Esophagus (tissue), 2 donors: ENCODE measurements around the gene CCND1. TPM values are rescaled to one million over a fixed set of nuclear protein-coding genes. Genes with fewer than 3 reads are reported as not detected.
A peak's percentile ranks its signal among the peaks of the same experiment; 100 is the strongest.

ENCODE experiments used
- H3K27ac ChIP-seq, 2 donors: one replicate each; pipeline ENCODE4 v1.5.1; 2013; ENCODE audit warnings: low read depth in 2 of 2, mild to moderate bottlenecking in 2 of 2, inconsistent platforms in 1 of 2, low read length in 1 of 2, moderate library complexity in 1 of 2
- H3K27me3 ChIP-seq, 2 donors: one replicate each; pipeline ENCODE4 v1.6.1; 2013; ENCODE audit warnings: low read length in 2 of 2, control low read depth in 1 of 2, mild to moderate bottlenecking in 1 of 2; ENCODE audit not compliant: insufficient read depth in 2 of 2, control insufficient read depth in 1 of 2
- H3K36me3 ChIP-seq, 2 donors: one replicate each; pipeline ENCODE4 v1.6.1; 2013; ENCODE audit warnings: low read length in 1 of 2; ENCODE audit not compliant: control insufficient read depth in 2 of 2, insufficient read depth in 2 of 2
- H3K4me1 ChIP-seq, 2 donors: one replicate each; pipeline ENCODE4 v1.6.1; 2013; ENCODE audit warnings: low read length in 1 of 2; ENCODE audit not compliant: control insufficient read depth in 2 of 2, insufficient read depth in 2 of 2
- H3K4me3 ChIP-seq, 2 donors: one replicate each; pipeline ENCODE4 v1.5.1; 2013; ENCODE audit warnings: low read length in 2 of 2, mild to moderate bottlenecking in 2 of 2, low read depth in 1 of 2, moderate library complexity in 1 of 2
- H3K9me3 ChIP-seq, 2 donors: one replicate each; pipeline ENCODE4 v1.6.1; 2013; ENCODE audit warnings: mild to moderate bottlenecking in 2 of 2, low read depth in 1 of 2, low read length in 1 of 2, moderate library complexity in 1 of 2; ENCODE audit not compliant: control insufficient read depth in 2 of 2, insufficient read depth in 1 of 2
- WGBS, 2 donors: extraction: QIAGEN DNeasy Blood & Tissue Kit; methylation state at CpG; one replicate each; pipeline ENCODE4 v1.1.7; 2013; 5-methylcytosine and 5-hydroxymethylcytosine counted together
- polyA plus RNA-seq, 2 donors: library from polyadenylated mRNA; stranded (reverse); fragments of 200-250 nt; gene quantifications; one replicate each; pipeline ENCODE4 v1.2.3, GENCODE V29; 2013
- donor health status: healthy with polysubstance abuse.
- donor health status: Bipolar disorder and iron deficiency.

CCND1 gene
- polyA plus RNA-seq, 2 donors = 45.1 to 48.5 TPM

- Histone ChIP-seq H3K9me3 (no peaks in the 10 kb centered on the region), H3K27ac (peak overlapping the region; percentile 69 to 89), H3K27me3 (no peaks in the 10 kb centered on the region), H3K4me3 (peak overlapping the region; percentile 32 to 54), H3K36me3 (peaks cover 0 to 7% of the 10 kb centered on the region in 2 donors), H3K4me1 (peaks cover 11 to 27% of the 10 kb centered on the region in 2 donors)
- WGBS, 2 donors = 1% methylated on average over 58 to 64 of the region's 64 CpGs
Observed at GRCh38 chr11:69638941-69639681, 1.8 kb upstream of the CCND1 start.

GRCh38 chr11:69639831-69640230 is 1.1 kb upstream of the CCND1 start:
- Histone ChIP-seq H3K27me3 (no peaks in the 10 kb centered on the region), H3K4me1 (peaks cover 11 to 33% of the 10 kb centered on the region in 2 donors), H3K9me3 (no peaks in the 10 kb centered on the region), H3K36me3 (peaks cover 0 to 11% of the 10 kb centered on the region in 2 donors), H3K4me3 (peak overlapping the region; percentile 60 to 88), H3K27ac (peak overlapping the region; percentile 83 to 84)
- 6 to 11% methylated on average over 9 of the region's 9 CpGs for WGBS, 2 donors

GRCh38 chr11:69640260-69640994 is 529 bp upstream of the CCND1 start:
- Histone ChIP-seq H3K27ac (peak overlapping the region; percentile 83 to 84), H3K4me1 (peaks cover 11 to 33% of the 10 kb centered on the region in 2 donors), H3K36me3 (peaks cover 0 to 13% of the 10 kb centered on the region in 2 donors), H3K9me3 (no peaks in the 10 kb centered on the region), H3K4me3 (peak overlapping the region; percentile 60 to 88), H3K27me3 (no peaks in the 10 kb centered on the region)
- 2% methylated on average over 43 of the region's 43 CpGs for WGBS, 2 donors

GRCh38 chr11:69641681-69642548 is 959 bp downstream of the CCND1 start:
- Histone ChIP-seq H3K9me3 (no peaks in the 10 kb centered on the region), H3K27me3 (no peaks in the 10 kb centered on the region), H3K4me3 (peak overlapping the region; percentile 85 to 88), H3K4me1 (peaks cover 11 to 24% of the 10 kb centered on the region in 2 donors), H3K36me3 (peaks cover 0 to 17% of the 10 kb centered on the region in 2 donors), H3K27ac (peak overlapping the region; percentile 78 to 84)
- 1% methylated on average over 68 of the region's 68 CpGs for WGBS, 2 donors

- 0% methylated on average over 30 to 40 of the region's 40 CpGs for WGBS, 2 donors
- Histone ChIP-seq H3K36me3 (peaks cover 0 to 23% of the 10 kb centered on the region in 2 donors), H3K4me3 (peak overlapping the region; percentile 85 to 88), H3K4me1 (peaks cover 5 to 18% of the 10 kb centered on the region in 2 donors), H3K27me3 (no peaks in the 10 kb centered on the region), H3K9me3 (no peaks in the 10 kb centered on the region), H3K27ac (peak overlapping the region; percentile 78 to 84)
Observed at GRCh38 chr11:69642549-69642912, 1.6 kb downstream of the CCND1 start.

GRCh38 chr11:69642913-69643632 is 2.1 kb downstream of the CCND1 start:
- peak overlapping the region; percentile 78 to 84 for H3K27ac ChIP-seq
- H3K4me1 ChIP-seq = peaks cover 1 to 13% of the 10 kb centered on the region in 2 donors

GRCh38 chr11:69643646-69644045 is 2.7 kb downstream of the CCND1 start:
- 30 to 39% methylated on average over 26 to 27 of the region's 27 CpGs for WGBS, 2 donors
- Histone ChIP-seq H3K36me3 (peaks cover 0 to 31% of the 10 kb centered on the region in 2 donors), H3K27me3 (no peaks in the 10 kb centered on the region), H3K9me3 (no peaks in the 10 kb centered on the region), H3K27ac (peak overlapping the region; percentile 19 to 48), H3K4me3 (peak overlapping the region; percentile 85 to 88), H3K4me1 (peaks cover 0 to 13% of the 10 kb centered on the region in 2 donors)

More at GRCh38 chr11:69642913-69643632, 2.1 kb downstream of the CCND1 start:
- no peaks in the 10 kb centered on the region for H3K27me3 ChIP-seq
- WGBS, 2 donors = 1% methylated on average over 51 to 81 of the region's 81 CpGs
- peak overlapping the region; percentile 85 to 88 for H3K4me3 ChIP-seq
- peaks cover 0 to 27% of the 10 kb centered on the region in 2 donors for H3K36me3 ChIP-seq
- no peaks in the 10 kb centered on the region for H3K9me3 ChIP-seq

GRCh38 chr11:69644071-69644961 is 3.4 kb downstream of the CCND1 start:
- Histone ChIP-seq H3K27ac (peak overlapping the region; percentile 19 to 62), H3K9me3 (no peaks in the 10 kb centered on the region), H3K36me3 (peaks cover 0 to 33% of the 10 kb centered on the region in 2 donors), H3K4me3 (peak overlapping the region; percentile 85 to 88), H3K27me3 (no peaks in the 10 kb centered on the region), H3K4me1 (peaks cover 0 to 13% of the 10 kb centered on the region in 2 donors)
- WGBS, 2 donors = 36 to 39% methylated on average over 24 of the region's 24 CpGs
